GM21367 (cell line): ENCODE measurements around the gene CEACAM5.
"Not testable (repeated sequence)": the region's sequence is repeated elsewhere in the genome, so short reads cannot be mapped to it uniquely, and the experiment has no call there.

Experiments
- ATAC-seq: cut with Tn5 transposase; IDR thresholded peaks from one replicate; pipeline ENCODE4 v1.9.1; 2021; ENCODE audit not compliant: unreplicated experiment

CEACAM5 gene

GRCh38 chr19:41700381-41701195, 7.8 kb upstream of the CEACAM5 start:
- ATAC-seq: no peak

DNA sequence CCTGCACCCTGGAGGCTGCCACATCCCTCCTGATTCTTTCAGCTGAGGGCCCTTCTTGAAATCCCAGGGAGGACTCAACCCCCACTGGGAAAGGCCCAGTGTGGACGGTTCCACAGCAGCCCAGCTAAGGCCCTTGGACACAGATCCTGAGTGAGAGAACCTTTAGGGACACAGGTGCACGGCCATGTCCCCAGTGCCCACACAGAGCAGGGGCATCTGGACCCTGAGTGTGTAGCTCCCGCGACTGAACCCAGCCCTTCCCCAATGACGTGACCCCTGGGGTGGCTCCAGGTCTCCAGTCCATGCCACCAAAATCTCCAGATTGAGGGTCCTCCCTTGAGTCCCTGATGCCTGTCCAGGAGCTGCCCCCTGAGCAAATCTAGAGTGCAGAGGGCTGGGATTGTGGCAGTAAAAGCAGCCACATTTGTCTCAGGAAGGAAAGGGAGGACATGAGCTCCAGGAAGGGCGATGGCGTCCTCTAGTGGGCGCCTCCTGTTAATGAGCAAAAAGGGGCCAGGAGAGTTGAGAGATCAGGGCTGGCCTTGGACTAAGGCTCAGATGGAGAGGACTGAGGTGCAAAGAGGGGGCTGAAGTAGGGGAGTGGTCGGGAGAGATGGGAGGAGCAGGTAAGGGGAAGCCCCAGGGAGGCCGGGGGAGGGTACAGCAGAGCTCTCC, 6.9 kb upstream of the CEACAM5 start:
- no peak for ATAC-seq

- no peak for ATAC-seq
Measured at GRCh38 chr19:41702171-41702651, 6.2 kb upstream of the CEACAM5 start.

DNA sequence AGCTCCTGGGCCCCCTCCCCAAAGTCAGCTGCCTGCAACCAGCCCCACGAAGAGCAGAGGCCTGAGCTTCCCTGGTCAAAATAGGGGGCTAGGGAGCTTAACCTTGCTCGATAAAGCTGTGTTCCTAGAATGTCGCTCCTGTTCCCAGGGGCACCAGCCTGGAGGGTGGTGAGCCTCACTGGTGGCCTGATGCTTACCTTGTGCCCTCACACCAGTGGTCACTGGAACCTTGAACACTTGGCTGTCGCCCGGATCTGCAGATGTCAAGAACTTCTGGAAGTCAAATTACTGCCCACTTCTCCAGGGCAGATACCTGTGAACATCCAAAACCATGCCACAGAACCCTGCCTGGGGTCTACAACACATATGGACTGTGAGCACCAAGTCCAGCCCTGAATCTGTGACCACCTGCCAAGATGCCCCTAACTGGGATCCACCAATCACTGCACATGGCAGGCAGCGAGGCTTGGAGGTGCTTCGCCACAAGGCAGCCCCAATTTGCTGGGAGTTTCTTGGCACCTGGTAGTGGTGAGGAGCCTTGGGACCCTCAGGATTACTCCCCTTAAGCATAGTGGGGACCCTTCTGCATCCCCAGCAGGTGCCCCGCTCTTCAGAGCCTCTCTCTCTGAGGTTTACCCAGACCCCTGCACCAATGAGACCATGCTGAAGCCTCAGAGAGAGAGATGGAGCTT, 4.7 kb upstream of the CEACAM5 start:
- no peak for ATAC-seq

- no peak for ATAC-seq
Measured at GRCh38 chr19:41705393-41706174, 2.8 kb upstream of the CEACAM5 start.

- no peak for ATAC-seq
Measured at GRCh38 chr19:41706741-41707501, 1.5 kb upstream of the CEACAM5 start.

- no peak for ATAC-seq
Measured at GRCh38 chr19:41707502-41707812, 969 bp upstream of the CEACAM5 start.

DNA sequence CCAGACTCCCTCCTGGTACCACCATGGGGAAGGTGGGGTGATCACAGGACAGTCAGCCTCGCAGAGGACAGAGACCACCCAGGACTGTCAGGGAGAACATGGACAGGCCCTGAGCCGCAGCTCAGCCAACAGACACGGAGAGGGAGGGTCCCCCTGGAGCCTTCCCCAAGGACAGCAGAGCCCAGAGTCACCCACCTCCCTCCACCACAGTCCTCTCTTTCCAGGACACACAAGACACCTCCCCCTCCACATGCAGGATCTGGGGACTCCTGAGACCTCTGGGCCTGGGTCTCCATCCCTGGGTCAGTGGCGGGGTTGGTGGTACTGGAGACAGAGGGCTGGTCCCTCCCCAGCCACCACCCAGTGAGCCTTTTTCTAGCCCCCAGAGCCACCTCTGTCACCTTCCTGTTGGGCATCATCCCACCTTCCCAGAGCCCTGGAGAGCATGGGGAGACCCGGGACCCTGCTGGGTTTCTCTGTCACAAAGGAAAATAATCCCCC, 505 bp upstream of the CEACAM5 start:
- ATAC-seq: no peak

DNA sequence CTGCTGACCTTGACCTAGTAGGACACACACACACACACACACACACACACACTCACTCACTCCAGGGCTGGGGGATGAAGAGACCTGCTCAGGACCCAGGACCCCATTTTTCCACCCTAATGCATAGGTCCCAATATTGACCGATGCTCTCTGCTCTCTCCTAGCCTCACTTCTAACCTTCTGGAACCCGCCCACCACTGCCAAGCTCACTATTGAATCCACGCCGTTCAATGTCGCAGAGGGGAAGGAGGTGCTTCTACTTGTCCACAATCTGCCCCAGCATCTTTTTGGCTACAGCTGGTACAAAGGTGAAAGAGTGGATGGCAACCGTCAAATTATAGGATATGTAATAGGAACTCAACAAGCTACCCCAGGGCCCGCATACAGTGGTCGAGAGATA, 1.1 kb downstream of the CEACAM5 start:
- ATAC-seq: not testable (repeated sequence)

GRCh38 chr19:41709951-41710645, 1.7 kb downstream of the CEACAM5 start:
- no peak for ATAC-seq

DNA sequence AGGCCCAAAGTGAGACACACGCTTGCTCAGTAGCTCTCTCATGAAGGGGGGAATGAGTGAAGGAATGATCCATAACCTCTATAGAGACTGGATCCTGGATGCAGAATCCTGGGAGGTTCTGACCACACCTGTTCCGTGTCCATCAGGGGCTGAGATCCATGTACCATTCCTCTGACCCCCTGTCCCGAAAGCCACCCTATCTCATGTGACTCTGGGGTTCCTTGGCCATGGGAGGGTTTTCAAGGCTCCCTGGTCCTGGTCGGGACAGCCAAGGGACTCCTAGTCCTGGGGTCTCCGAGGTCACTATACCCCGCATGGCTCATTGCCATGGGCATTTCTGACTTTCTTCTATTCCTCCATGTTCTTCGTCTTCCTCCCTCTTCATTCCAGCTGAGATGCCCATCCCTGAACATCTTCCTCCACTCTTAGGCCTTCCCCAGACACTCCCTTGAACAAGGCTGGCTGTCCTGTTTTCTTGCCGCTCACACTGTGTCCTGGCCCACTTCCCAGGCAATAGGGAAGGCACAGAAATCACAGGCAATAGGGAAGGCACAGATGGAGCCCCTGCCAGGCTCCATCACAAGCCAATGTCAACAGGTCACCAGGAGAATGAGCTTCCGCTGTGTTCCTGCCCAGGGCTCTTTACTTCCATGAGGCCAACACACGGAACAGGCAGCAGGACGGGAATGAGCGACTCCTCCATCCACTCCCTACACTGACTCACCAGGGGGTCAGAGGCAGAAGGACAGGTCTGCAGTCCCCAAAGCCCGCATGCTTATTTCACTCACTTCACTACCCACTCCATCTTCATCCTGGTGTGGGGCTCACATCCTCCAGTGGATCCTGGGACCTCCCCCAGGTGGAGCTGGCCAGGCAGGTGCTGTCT, 3.2 kb downstream of the CEACAM5 start:
- ATAC-seq: no peak

DNA sequence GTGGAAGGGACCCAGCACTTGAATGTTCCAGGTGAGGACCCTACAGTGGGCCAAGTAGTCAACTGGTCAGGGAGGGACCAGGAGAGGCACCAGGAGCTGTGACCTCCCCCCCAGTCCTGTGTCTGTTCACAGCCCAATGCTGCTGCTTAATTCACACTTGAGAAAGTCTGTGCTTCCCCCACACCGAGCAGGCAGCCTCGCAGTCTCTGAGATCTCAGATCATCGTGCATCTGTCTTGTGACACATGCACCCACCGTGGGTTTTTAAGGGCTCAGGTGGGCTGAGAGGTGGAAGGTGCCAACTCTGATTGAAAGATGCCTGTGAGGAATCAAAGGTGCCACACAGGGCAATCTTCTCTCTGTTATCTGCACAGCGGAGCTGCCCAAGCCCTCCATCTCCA, 6.2 kb downstream of the CEACAM5 start:
- ATAC-seq: no peak

DNA sequence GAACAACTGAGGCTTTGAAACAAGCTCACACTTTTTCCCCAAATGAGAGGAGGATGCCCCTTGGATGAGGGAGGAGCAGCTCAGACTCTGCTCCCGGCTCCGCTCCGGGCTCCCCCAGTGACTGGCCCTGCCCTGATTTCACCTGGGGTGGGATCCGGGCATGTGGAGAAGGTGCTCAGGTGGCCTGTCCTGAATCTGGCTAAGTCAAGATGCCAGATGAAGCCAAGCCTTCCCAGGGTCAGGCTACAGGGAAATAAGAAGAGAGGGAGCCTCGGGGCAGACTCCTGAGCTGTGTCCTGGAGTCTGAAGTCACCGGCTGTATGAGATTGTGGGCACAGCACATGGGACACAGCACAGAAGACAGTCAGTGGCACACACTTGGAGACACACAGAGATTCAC, 10.3 kb downstream of the CEACAM5 start:
- no peak for ATAC-seq

- no peak for ATAC-seq
Measured at GRCh38 chr19:41720103-41720502, 11.7 kb downstream of the CEACAM5 start.

DNA sequence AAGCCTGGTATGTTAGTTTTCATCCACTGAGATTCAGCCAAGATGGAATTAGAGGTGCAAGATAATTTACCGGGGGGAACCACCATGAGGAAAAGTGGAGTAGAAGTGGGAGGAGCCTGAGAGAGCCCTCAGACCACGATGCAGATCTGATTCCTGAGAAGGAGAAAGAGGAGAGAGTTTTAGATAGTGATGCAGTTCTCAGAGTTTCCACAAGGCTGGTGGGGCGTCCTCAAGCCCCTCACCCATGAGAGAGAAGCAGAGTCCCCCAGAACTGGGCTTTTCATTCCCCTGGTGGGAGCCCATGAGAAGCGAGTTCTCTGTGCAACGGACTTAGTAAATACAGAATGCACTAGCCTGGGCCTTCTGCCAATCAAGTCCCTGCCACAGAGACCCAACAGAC, 18.1 kb downstream of the CEACAM5 start:
- no peak for ATAC-seq

- ATAC-seq: no peak
Measured at GRCh38 chr19:41734156-41734555, 25.7 kb downstream of the CEACAM5 start.

DNA sequence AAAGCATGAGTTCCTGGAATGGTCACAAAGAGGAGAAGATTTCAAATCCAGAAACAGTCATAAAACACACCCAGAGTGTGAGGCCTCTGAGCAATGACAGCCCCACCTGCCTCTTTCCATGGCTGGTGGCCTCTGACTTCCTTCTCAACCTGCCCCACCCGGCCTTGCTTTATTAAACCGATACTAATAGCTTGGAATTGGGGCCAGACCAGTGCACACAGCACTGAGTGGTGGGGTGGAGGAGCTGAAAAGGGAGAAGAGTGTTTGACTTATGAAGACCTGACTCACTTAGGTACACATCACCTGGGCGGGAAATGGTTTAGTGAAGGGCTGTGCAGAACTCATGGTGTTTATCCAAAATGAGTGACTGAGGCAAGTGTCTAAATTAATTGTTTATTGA, 26.2 kb downstream of the CEACAM5 start:
- ATAC-seq: no peak

DNA sequence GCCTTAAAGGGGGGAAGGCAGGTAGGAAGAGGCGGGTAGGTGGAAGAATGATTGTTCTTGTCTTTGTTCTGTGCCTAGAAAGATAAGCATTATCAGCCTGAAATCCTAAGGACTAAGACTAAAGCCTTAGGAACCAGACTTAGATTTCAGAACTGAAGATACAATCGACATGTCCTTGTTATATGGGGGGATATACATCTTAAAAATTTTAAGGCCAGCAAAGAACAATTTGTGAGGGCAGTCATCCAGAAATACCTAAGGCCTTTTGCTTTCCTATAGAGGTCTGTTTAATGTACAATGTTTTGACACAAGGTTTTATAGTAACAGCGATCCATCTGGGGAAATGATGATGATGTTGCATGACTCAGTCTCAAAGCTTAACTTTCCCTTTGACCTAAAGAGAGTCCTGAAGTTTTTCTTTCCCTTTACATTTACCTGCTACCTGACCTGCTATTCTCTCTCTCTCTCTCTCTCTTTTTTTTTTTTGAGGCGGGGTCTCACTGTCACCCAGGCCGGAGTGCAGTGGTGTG, 26.7 kb downstream of the CEACAM5 start:
- no peak for ATAC-seq
